GM18498 (cell line): ENCODE results near the gene MAP2K2.
"Not testable (repeated sequence)": the region's sequence is repeated elsewhere in the genome, so short reads cannot be mapped to it uniquely, and the experiment has no call there.

ENCODE experiments used
- ATAC-seq: cut with Tn5 transposase; IDR thresholded peaks from one replicate; pipeline ENCODE4 v1.9.1; 2021; ENCODE audit warnings: mild to moderate bottlenecking, moderate library complexity; ENCODE audit not compliant: unreplicated experiment

Gene MAP2K2

DNA sequence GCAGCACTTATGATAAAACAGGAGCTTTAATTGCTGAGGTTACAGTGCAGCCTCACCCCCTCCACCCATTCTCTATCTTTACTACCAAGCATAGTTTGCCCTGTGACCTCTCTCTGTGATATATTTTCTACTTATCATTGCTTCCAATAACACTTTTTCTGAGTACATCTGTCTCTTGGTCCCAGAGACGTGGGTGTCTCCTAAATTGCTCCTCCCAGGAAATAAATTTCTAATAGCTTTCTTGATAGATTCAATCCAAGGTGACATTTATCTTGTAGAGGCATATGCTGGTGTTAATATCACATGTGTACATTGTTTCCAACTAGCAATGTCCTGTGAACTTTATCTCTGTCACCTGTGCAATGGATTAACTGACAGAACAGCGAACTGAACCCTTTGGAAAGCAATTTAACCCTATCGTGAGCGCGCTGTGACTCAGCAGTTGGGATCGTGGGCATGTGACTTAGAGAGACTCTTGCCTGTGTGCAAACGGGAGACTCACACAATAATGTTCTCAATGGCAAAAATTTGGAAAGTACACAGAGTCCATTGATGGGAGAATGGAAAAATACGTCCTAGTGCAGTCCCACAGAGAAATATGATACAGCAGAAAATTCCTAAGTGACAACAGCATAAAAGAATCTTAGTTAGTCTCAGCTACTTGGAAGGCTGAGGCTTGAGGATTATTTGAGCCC lies 7.0 kb upstream of the MAP2K2 start:
- ATAC-seq, result no peak

DNA sequence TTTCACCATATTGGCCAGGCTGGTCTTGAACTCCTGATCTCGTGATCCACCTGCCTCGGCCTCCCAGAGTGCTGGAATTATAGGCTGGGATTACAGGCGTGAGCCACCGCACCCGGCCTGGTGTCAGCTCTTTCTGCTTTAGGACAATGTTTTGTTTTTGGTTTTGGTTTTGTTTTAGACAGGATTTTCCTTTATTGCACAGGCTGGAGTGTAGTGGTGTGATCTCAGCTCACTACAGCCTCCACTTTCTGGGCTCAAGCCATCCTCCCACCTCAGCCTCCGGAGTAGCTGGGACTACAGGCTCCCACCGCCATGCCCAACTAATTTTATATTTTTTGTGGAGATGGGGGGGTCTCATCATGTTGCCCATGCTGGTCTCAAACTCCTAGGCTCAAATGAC lies 5.1 kb upstream of the MAP2K2 start:
- ATAC-seq, result not testable (repeated sequence)

DNA sequence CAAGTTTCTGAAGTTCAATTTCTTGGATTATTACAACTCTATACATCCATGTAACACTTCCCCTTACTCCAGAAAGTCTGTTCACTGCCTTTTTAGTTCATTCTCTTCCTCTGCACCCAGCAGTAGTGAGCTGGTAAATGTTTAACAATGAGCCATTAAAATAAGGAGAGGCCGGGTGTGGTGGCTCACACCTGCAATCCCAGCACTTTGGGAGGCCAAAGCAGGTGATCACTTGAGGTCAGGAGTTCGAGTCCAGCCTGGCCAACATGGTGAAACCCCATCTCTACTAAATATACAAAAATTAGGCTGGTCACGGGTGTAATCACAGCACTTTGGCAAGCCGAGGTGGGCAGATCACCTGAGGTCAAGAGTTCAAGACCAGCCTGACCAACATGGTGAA lies 3.4 kb upstream of the MAP2K2 start:
- not testable (repeated sequence) for ATAC-seq

DNA sequence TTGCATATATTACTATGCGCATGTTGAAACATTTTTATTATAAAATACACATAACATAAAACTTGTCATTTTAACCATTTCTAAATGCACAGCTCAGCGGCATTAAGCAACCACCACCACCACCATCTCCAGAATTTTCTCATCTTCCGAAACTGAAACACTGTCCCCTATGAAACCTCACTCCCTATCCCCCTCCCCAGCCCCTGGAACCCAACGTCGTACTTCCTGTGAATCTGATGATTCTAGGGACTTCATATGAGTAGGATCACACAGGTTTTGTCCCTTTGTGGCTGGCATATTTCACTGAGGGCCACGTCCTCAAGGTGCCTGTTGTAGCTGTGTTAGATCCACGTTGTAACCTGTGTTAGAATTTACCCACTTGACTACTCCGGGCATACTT lies 716 bp upstream of the MAP2K2 start:
- ATAC-seq, result no peak

DNA sequence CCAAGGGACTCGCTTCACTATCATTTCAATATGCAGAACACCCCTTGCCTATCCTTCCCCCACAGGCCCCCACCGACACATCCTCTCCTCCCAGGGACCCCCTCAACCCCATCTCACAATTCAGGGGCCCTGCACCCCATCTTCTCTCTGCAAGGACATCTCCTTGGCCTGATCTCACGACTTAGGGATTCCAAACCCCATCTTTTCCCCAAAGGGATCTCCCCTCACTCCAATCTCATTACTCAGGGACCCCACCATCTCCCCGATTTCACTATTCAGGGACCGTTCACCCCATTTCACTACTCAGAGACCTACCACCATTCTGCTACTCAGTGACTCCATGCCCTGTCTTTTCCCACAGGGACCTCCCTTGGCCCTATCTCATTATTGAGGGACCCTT lies 1.4 kb downstream of the MAP2K2 start:
- no peak for ATAC-seq

DNA sequence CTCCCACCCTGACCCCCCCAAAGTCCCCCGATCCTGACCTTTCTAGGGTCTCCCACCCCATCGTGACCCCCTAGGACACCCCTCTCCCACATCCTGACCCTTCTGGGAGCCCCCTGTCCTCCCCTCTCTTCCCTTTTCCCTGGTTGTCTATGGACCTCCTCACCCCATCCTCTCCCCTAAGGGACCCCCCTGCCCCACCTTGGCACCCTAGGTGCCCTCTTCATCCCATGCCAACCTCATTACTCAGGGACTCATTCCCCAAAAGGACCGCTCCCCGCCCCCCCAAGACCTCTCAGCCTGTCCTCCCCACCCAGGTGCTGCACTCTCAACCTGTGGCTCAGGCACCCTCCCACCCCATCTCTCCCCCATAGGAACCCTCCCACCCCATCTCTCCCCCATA lies 2.1 kb downstream of the MAP2K2 start:
- ATAC-seq, result no peak

DNA sequence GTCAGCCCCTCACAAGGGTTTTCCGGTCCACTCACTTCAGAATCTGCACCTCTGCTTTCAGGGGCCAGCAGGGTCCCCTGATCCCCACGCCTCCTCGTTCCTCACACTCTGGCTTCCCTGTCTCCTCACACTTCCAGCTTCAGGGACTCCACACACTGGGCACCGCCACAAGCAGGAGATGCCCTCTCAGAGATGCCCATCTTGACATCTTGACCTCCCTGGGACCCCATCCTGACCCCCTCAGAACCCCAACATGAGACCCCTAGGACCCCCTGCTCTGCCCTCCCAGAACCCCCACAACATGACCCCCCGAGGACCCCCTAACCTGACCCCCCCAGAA lies 2.7 kb downstream of the MAP2K2 start:
- ATAC-seq, result no peak

DNA sequence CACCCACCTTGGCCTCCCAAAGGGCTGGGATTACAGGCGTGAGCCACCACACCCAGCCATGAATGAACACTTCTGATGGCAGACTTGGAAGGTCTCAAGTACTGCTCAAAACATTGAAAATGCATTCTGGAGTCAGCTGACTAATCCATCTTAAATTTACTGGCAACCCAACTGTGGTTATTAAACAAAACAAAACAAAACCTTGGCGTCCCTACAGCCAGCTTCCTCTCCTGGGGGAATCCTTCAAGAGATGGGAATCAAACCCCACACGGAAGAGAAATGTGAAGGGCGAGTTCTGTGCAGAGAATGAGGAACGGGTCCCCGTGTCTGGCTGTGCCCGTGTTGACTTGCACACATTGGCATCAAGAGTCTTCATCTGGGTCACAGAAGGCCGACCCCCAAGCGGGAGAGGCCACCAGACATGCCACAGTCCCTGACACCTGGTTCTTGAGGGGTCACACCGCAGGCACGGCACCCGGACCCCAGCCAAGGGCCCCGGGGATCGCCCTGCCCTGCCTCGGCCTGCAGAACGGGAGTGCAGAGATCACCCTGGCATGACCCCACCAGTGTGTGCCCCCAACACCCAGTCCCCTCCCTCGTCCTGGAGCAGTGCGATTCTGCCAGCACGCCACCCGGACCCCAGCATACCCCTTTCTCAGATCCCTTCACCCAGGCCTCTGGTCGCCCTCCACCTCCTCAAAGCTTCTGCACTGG lies 3.2 kb downstream of the MAP2K2 start:
- ATAC-seq, result no peak

DNA sequence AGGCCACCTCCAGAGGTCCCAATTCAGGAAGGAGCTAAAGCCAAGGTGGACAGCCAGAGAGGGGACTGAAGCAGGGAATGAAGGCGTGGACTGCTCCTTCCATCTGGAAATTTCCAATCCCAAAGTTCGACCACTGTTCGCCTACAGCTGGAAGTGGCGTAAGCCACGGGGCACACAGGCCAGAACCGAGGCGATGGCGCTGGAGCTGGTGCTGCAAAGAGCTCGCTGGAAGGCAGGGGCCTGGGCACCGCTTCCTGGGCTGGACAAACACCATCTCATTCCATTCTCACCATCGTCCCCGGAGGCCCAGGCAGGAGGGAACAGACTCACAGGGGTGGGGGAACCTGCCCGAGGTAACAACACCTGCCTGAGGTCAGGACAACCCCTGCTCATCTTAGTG lies 4.2 kb downstream of the MAP2K2 start:
- no peak for ATAC-seq

DNA sequence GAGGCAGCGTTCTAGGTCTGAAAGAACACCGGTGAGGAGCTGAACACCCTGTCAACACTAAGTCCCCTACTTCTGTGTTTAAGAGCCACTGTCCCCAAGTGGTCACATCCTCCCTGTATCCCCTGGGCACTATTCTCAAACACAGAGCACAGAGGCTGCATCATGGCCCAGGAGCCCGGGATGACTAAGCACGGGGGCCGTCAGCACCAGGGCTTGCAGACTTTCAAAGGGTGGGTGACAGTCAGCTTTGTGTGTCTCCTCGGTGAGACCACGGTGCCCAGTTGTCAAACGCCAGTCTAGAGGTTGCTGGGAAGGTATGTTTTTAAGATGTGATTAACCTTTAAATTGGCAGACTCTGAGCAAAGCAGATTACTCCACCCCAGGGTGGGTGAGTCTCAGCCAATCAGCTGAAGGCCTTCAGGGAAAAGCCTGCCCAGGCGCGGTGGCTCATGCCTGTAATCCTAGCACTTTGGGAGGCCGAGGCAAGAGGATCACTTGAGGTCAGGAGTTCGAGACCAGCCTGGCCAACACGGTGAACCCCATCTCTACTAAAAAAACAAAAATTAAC lies 8.0 kb downstream of the MAP2K2 start:
- ATAC-seq, result peak; percentile 9

DNA sequence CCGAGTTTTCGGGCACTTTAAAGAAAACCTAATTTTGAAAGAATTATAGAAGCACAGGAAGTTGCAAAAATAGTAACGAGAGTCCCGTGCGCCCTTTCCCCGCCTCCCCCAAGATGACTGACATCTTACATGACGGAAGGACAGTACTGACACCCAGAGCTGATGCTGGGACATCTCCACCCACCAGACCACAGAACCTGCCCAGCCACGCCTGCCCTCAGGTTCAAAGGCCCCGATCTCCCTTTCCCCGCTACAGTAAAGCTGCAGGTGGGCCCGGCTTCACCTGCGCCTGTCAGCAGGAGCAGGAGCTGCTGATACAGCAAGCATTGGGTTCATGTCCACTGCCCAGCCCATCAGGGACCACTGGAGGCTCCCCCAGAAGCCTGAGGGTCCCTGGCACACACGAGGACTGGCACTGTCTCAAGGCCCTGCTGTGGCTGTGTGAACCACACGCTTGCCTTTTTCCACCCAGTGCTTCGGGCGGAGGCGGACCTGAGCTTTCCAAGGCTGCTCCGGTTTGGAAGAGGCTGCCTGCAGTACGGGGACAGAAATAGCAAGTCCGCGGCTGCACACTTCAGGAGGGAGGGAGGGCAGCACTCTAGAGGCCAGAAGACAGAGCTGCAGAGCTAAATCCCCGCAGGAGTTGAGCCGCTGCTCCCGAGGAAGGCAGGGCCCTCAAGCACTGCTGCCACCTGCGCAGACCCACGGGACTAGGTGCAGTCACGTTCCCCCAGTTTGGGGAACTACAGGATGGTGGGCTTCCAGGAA lies 8.7 kb downstream of the MAP2K2 start:
- ATAC-seq, result peak; percentile 76

DNA sequence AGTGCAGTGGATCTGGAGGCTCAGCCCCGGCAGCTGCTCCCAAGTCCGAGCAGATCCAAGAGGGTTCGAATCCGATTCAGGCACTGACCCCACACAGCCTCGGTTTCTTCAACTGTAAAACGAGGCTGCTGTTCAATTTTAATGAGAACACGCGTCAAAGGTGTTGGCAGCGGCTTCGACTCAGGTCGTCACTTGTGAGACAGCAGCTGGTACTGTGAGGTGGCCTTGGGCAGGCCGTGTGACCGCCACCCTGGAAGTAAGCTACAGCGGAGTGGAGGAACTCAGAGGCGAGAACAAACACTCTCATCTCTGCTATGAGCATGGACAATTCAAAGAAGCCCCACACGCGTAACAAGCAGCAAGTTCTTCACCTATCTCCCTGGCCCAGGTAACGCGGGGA lies 9.7 kb downstream of the MAP2K2 start:
- no peak for ATAC-seq

DNA sequence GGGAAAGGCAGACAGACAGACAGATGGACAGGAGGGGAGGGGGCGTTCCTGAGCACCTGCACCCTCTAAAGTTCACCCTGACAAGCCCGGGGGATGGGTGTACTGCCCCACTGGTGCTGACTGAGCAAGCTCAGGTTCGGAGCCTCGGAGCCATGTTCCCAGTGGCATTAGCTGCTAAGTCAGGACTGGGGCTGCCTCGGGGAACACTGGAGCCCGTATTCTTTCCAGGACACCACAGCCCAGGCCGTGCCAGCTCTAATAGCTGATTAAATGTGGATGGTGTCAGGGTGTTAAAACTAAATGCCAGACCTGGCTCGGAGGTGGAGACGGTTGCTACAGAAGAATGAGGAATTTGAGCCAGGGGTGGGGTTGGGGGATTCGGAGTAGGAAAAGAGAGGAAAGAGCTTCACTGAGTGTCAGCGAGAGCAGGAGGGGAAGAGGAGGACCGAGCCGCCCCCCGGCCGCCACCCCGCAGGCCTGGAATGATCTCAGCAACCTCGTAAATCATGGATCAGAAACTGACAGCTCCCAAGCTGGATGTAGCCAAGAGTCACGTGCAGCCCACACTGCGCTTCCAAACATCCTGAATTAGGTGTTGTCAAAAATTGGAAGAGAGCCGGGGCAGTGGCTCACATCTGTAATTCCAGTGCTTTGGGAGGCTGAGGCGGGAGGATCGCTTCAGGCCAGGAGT lies 10.4 kb downstream of the MAP2K2 start:
- ATAC-seq, result no peak

DNA sequence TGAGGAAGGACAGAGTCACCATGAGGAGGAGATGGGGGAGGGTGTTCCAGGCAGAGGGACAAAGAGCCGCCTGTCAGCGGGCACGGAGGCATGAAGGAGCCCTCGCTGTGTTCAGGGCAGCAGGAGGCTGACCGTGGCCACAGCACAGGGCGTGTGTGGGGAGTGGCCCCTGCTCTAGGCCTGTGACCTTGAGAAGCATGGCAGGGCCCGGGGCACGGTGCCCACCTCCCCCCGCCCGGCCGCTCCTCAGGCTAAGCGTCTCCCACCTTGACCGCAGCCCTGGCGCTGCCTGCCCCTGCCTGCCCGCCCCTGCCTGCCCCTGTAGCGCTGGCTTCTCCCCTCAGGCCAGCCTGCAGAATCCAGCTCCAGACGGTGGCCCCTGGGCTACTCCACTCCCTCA lies 11.6 kb downstream of the MAP2K2 start:
- no peak for ATAC-seq

DNA sequence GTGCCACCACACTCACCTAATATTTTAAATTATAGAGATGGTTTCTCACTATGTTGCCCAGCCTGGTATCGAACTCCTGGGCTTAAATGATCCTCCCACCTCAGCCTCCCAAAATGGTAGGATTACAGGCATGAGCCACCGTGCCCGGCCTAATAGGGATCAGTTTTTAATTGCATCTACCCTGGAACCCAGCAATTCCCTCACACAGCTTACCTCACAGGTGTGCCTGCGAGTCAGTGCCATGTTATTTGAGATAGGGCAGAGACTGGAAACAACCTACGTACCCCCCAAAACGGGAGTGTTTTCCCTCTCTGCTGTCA lies 14.3 kb downstream of the MAP2K2 start:
- ATAC-seq, result no peak

DNA sequence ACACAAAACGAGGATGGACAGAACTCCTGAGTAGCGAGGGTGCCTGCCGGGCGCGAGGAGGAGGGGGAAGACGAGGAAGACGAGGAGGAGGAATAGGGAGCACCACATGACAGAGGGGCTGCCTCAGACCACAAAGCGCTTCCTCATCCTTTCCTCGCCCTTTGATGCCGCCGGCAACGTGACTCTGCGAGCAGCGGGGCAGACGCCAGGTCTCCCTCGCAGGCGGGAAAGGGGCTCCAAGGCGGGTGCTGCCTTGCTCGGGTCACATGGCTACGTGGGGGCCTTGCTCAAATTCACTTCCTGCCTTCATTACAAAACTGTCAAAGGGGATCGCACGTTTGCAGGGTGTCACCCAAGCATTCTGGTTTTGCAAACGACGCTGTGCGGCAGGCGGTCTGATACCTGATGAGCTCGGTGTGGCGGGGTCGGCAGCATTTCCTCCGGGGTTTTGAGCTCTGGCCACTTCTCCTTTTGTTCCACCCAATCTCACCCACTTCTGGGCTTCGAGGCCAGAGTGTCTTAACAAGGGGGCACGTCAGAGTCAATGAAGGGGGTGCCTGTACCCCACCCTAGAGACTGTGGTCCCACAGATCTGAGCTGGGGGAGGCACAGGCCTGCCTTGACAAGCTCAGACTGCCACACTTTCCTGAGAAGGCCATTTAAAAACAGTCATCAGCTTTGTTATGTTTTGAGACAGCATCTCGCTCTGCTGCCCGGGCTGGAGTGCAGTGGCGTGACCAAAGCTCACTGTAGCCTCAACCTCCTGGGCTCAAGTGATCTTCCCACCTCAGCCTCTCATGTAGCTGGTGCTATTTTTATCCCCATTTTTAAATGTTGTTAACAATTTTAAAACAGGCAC lies 14.9 kb downstream of the MAP2K2 start:
- ATAC-seq, result peak; percentile 74

DNA sequence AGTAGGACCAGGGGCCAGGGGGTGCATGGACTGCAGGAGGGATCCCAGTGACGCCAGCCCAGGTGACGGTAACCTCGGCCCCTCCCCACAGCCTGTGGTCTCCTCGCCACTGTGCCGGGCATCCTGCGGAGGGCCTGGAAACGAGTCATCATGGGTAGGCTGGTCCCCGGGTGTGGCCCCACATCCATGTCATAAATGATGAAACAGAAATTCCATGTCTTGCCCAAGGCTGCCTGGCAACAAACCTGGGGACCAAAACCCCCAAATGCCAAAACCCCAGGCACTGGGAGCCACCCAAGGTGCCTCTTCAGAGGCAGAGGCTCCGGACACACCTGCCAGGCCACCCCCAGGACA lies 20.9 kb downstream of the MAP2K2 start:
- no peak for ATAC-seq

DNA sequence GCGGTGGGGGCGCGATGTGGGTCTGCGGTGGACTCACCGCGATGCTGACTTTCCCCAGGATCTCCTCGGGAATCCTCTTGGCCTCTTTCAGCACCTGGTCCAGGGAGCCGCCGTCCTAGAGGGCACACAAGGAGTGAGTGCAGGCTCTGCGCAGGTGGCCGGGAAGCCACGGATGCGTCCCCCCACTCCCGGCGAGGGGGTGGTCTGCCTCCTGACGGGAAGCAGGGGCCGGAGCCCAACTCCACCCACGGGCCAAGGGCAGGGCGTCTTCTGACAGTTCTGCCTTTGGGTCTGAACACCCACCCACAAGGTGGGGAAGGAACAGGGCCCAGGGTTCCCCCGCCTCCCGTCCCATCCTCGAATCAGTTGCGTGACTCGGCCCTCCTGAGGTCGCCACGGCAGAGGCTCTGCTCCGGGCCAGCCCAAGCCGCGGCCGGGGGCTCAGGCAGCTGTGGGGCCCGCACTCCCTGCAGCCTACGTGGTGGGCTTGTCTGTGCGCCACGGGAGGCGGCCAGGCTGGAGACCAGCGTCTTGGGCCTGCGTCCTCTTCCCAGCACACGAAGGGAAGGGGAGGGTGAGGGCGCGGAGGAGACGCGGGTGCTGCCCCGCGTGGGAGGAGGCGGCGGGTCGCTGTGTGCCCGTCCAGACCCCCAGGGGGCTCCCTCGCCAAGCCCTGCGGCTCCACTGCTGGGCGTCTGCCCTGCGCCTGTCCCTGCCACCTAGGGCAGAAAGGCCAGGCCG lies 21.4 kb downstream of the MAP2K2 start:
- ATAC-seq, result no peak

DNA sequence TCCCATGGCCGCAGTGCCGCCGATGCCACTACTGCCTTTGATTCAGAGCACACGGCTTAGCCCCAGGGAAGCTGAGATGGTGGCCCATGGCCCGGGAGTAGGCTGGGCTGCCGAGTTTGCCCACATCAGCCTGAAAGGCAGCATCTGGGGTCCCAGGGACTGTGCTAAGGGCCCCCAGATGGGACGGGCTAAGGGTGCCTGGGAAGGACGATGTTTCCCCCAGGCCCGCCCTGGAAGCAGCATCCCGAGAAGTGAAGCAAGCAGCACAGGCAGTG lies 22.5 kb downstream of the MAP2K2 start:
- no peak for ATAC-seq
